Common myeloid progenitor, CD34-positive (primary cell): Measurements from ENCODE around the gene CCDC61.

ENCODE experiments used
- CTCF ChIA-PET: fragments of 350-600 bp; sonication (Branson Sonifier 250); formaldehyde crosslinking; loops from one replicate; lab custom pipeline; 2021; ENCODE audit warnings: antibody characterized with exemption; lab: Charles Lee
- POLR2A ChIA-PET: fragments of 350-600 bp; sonication (Branson Sonifier 250); formaldehyde crosslinking; loops from one replicate; lab custom pipeline; 2021; ENCODE audit warnings: antibody characterized with exemption; lab: Charles Lee
- DNase-seq, 3 donors: peaks; one replicate each; pipeline versions ENCODE4 v3.0.0 to v3.0.0-alpha.2; 2013
- H3K27ac ChIP-seq, 2 experiments: 1 replicate in 1 of 2; 2 replicates in 1 of 2; pipeline ENCODE4 v1.7.0; 2013; ENCODE audit warnings: inconsistent platforms in 2 of 2, low read length in 2 of 2, mild to moderate bottlenecking in 2 of 2, low read depth in 1 of 2, moderate library complexity in 1 of 2; ENCODE audit not compliant: severe bottlenecking in 2 of 2, insufficient read depth in 1 of 2, poor library complexity in 1 of 2
- H3K27me3 ChIP-seq, 5 experiments: replicated peaks in 2 of 5; 1 replicate in 3 of 5; 2 replicates in 2 of 5; pipeline versions ENCODE4 v1.6.1 to v1.7.0; 2013; ENCODE audit warnings: low read length in 4 of 5, mild to moderate bottlenecking in 2 of 5, moderate library complexity in 2 of 5, inconsistent platforms in 1 of 5; ENCODE audit not compliant: insufficient read depth in 5 of 5, control insufficient read depth in 4 of 5
- H3K36me3 ChIP-seq, 4 experiments: 1 replicate in 2 of 4; 2 replicates in 2 of 4; pipeline versions ENCODE4 v1.6.1 to v1.7.0; 2013; ENCODE audit warnings: low read length in 3 of 4, control low read depth in 1 of 4, mild to moderate bottlenecking in 1 of 4; ENCODE audit not compliant: control insufficient read depth in 4 of 4, insufficient read depth in 4 of 4
- H3K4me1 ChIP-seq, 4 experiments: 1 replicate in 3 of 4; 2 replicates in 1 of 4; pipeline versions ENCODE4 v1.6.1 to v1.7.1; 2013; ENCODE audit warnings: low read length in 3 of 4, mild to moderate bottlenecking in 3 of 4, control low read depth in 1 of 4, inconsistent platforms in 1 of 4, moderate library complexity in 1 of 4; ENCODE audit not compliant: control insufficient read depth in 4 of 4, insufficient read depth in 4 of 4; ENCODE audit errors: control extremely low read depth in 1 of 4
- H3K4me3 ChIP-seq, 7 experiments: 1 replicate in 4 of 7; 2 replicates in 3 of 7; pipeline versions ENCODE4 v1.5.1 to v1.7.0; 2013; ENCODE audit warnings: mild to moderate bottlenecking in 7 of 7, low read length in 6 of 7, moderate library complexity in 6 of 7, inconsistent platforms in 2 of 7, low read depth in 2 of 7, control low read depth in 1 of 7; ENCODE audit not compliant: insufficient read depth in 4 of 7, control insufficient read depth in 1 of 7; ENCODE audit errors: extremely low read depth in 1 of 7
- H3K9me3 ChIP-seq, 5 experiments: 1 replicate in 4 of 5; 2 replicates in 1 of 5; pipeline versions ENCODE4 v1.6.1 to v1.7.1; 2013; ENCODE audit warnings: low read length in 4 of 5, mild to moderate bottlenecking in 2 of 5, inconsistent platforms in 1 of 5, low read depth in 1 of 5, moderate library complexity in 1 of 5; ENCODE audit not compliant: control insufficient read depth in 4 of 5, insufficient read depth in 2 of 5; ENCODE audit errors: control extremely low read depth in 1 of 5
- WGBS: methylation state at CpG from one replicate; pipeline ENCODE4 v1.1.5; 2013; ENCODE audit not compliant: insufficient coverage; 5-methylcytosine and 5-hydroxymethylcytosine counted together

The CCDC61 gene

DNA sequence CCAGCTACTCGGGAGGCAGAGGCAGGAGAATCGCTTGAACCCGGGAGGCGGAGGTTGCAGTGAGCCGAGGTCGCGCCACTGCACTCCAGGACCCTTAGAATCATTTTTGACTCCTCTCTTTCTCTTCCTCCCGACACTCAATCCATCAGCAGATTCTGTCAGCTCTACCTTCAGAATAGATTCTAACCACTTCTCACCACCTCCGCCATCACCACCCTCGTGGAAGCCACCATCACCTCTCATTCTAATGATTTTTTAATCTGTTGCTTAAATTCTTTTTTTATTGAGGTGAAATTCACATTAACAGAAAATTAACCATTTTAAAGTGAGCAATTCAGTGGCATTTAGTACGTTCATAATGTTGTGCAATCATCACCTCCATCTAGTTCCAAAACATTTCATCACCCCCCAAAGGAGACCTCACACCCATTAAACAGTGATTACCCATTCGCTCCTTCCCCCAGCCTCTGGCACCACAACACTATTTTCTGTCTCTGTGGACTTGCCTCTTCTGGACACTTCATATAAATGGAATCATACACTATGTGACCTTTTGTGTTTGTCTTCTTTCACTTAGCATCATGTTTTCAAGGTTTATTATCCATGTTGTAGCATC is 5.0 kb upstream of the CCDC61 start:
- CTCF ChIA-PET, result no interaction called here
- Histone ChIP-seq H3K4me1 (peaks cover 0 to 6% (median 4%) of the 10 kb centered on the region in 4 experiments), H3K4me3 (no peak overlapping the region), H3K27ac (no peak overlapping the region), H3K36me3 (no peaks in the 10 kb centered on the region), H3K27me3 (peaks cover 0 to 11% (median 5%) of the 10 kb centered on the region in 5 experiments), H3K9me3 (no peaks in the 10 kb centered on the region)
- POLR2A ChIA-PET, result no interaction called here
- WGBS, result 92% methylated on average over 10 of the region's 12 CpGs
- DNase-seq, result no peak

DNA sequence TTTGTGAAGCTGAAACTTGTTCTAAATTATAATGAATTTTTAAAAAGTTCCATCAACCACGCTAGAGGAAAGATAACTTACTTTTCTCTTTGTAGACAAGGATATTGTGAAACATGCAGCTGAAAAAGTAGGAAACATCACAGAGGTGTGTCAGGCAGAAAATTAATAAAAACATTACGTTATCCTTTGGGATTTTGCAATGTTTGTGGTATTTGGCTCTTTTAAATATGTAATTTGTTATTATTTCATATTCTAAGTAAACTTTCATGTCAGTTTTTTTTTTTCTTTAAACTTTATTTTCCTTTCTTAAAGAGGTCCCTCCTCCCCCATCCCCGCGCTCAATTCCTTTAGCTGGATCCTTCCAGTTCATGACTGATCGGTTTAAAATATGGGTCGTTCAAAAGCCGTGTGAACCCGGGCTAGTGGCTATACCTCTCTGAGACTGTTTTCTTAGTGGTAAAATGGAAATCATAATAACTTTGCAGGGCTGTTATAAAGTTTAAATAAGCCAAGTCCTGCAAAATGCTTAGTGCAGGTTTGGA is 740 bp upstream of the CCDC61 start:
- WGBS, result 0% methylated on average over 3 of the region's 8 CpGs
- H3K36me3 ChIP-seq, result peaks cover 0 to 7% (median 0%) of the 10 kb centered on the region in 4 experiments
- no peak overlapping the region for H3K27ac ChIP-seq
- POLR2A ChIA-PET, result no interaction called here
- H3K4me3 ChIP-seq, result peak overlapping the region in 6 of 7 experiments; percentile 20 to 87 (median 71)
- no peaks in the 10 kb centered on the region for H3K9me3 ChIP-seq
- CTCF ChIA-PET, result interaction anchor here (0.9 to 1.0 kb wide), 2 partner anchors 11 to 15 kb away, joined by 3 read pairs; no protein-coding TSS in a partner anchor
- no peak for DNase-seq
- peaks cover 0 to 12% (median 3%) of the 10 kb centered on the region in 5 experiments for H3K27me3 ChIP-seq
- peaks cover 5 to 15% (median 10%) of the 10 kb centered on the region in 4 experiments for H3K4me1 ChIP-seq

DNA sequence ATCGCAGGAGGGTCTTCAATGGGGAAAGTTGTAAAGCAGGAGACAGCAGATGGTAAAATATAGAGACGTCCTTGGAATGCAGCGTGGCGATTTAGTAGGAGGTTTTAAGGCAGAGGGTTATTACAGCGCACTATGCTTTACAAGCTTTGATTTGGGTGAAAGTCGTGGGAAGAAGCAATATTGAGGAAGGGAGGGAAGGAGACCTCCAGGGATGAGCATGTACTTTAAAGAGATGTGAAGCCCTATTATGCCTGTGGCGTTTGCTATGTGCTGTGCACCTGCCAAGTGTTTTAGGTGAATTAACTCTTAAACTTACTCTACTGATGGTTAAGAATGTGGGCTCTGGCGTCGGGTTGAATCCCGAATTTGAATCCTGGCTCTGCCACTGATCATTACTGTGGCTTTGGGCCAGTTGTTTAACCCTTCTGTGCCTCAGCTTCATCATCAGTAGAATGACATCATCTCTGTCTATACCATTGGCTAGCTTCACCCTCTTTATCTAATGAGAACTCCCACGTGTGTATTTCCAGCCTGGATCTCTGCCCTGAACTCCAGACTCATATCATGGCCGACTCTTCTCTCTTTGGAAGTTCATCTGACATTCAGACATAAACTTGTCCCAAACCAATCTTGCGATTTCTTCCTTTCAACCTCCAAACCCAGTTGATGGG is 583 bp downstream of the CCDC61 start:
- H3K4me1 ChIP-seq, result peaks cover 6 to 26% (median 18%) of the 10 kb centered on the region in 4 experiments
- 17% methylated on average over 12 of the region's 13 CpGs for WGBS
- CTCF ChIA-PET, result interaction anchor here (0.6 to 1.2 kb wide), 3 partner anchors 10 to 298 kb away, joined by 3 to 4 read pairs (median 3); no protein-coding TSS in a partner anchor
- DNase-seq, result no peak
- peaks cover 0 to 7% (median 0%) of the 10 kb centered on the region in 4 experiments for H3K36me3 ChIP-seq
- H3K27me3 ChIP-seq, result peaks cover 0 to 20% (median 6%) of the 10 kb centered on the region in 5 experiments
- H3K9me3 ChIP-seq, result no peaks in the 10 kb centered on the region
- POLR2A ChIA-PET, result no interaction called here
- peak overlapping the region; percentile 75 to 88 (median 80) for H3K4me3 ChIP-seq
- H3K27ac ChIP-seq, result peak overlapping the region in 1 of 2 experiments; percentile 82

DNA sequence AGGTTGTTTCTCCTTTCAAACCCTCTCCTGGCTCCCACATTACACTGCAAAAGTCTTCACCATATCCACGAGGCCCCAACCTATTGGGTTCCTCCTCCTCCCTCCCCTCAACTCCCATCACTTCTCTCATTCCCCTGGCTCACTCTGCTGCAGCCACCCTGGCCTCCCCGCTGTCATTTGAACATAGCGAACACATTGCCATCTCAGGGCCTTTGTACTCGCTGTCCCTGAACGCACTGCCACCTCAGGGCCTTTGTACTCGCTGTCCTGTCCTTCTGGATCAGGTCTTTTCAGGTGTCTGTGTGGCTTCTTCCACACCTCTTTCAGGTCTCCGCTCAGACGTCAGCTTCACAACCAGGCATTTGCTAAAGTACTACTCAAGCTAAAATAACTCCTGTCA is 1.7 kb downstream of the CCDC61 start:
- peaks cover 0 to 7% (median 0%) of the 10 kb centered on the region in 4 experiments for H3K36me3 ChIP-seq
- peaks cover 6 to 26% (median 19%) of the 10 kb centered on the region in 4 experiments for H3K4me1 ChIP-seq
- ChIA-PET CTCF (interaction anchor here (1.2 kb wide), 1 partner anchor 22 kb away, joined by 3 read pairs; no protein-coding TSS in a partner anchor), POLR2A (no interaction called here)
- peaks cover 0 to 28% (median 6%) of the 10 kb centered on the region in 5 experiments for H3K27me3 ChIP-seq
- DNase-seq, result no peak
- 98% methylated on average over 8 of the region's 8 CpGs for WGBS
- H3K4me3 ChIP-seq, result no peak overlapping the region
- no peaks in the 10 kb centered on the region for H3K9me3 ChIP-seq
- no peak overlapping the region for H3K27ac ChIP-seq

DNA sequence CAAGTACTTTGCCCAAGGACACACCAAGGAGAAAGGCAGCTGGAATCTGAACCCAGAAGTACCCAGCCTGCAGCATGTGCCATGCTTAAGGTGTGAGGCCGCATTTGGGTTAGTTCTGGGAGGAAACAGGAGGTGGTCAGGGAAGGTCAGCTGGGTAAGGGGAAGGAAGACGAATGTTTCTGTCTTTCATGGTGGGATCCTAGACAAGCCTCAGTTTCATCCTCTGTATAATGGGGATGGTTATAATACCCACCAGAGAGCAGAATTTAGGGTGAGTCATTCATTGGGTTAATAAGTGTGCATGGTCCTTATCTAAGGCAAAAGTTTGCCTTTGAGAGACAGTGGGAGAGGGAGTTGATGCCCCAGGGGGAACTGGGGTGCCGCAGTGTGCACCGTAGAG is 3.6 kb downstream of the CCDC61 start:
- no peak overlapping the region for H3K4me3 ChIP-seq
- peaks cover 0 to 7% (median 0%) of the 10 kb centered on the region in 4 experiments for H3K36me3 ChIP-seq
- H3K9me3 ChIP-seq, result no peaks in the 10 kb centered on the region
- CTCF ChIA-PET, result interaction anchor here (2.2 kb wide), 1 partner anchor 11 kb away, joined by 6 read pairs; no protein-coding TSS in a partner anchor
- no peak overlapping the region for H3K27ac ChIP-seq
- no peak for DNase-seq
- 100% methylated on average over 3 of the region's 4 CpGs for WGBS
- H3K27me3 ChIP-seq, result peaks cover 0 to 28% (median 6%) of the 10 kb centered on the region in 5 experiments
- H3K4me1 ChIP-seq, result peaks cover 6 to 26% (median 19%) of the 10 kb centered on the region in 4 experiments
- POLR2A ChIA-PET, result interaction anchor here (0.5 kb wide), 1 partner anchor 14 kb away, joined by 4 read pairs; no protein-coding TSS in a partner anchor

DNA sequence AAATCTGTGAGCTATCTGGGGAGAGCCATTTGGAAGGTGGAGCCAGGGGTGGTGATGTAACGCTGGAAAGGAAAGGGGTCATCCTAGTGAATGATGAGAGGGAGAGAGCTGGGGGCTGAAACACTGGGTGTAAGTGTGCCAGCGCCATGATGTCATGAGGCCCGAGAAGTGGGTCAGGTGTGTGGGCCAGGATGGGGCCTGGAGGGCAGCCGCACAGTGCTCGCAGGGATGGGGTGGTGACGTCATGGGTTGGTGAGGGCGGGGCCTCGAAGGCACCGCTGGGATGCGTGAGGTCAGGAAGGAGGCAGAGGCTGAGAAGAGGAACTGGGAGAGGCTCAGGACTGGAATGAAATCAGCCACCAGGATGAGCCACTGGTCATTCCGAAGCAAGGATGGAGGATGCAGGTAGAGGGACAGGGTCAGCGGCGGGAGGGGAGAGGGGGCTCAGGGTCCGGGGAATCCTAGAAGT is 4.4 kb downstream of the CCDC61 start:
- H3K36me3 ChIP-seq, result peaks cover 0 to 7% (median 1%) of the 10 kb centered on the region in 4 experiments
- no peak overlapping the region for H3K4me3 ChIP-seq
- peaks cover 0 to 28% (median 6%) of the 10 kb centered on the region in 5 experiments for H3K27me3 ChIP-seq
- no peak overlapping the region for H3K27ac ChIP-seq
- ChIA-PET POLR2A (no interaction called here), CTCF (interaction anchor here (2.2 kb wide), 1 partner anchor 10 kb away, joined by 6 read pairs; no protein-coding TSS in a partner anchor)
- peaks cover 6 to 22% (median 17%) of the 10 kb centered on the region in 4 experiments for H3K4me1 ChIP-seq
- DNase-seq, result no peak
- H3K9me3 ChIP-seq, result no peaks in the 10 kb centered on the region
- 32% methylated on average over 14 of the region's 14 CpGs for WGBS
